Measurements from ENCODE around the gene ADK. TPM values are rescaled to one million over a fixed set of nuclear protein-coding genes. Genes with fewer than 3 reads are reported as not detected.

ADK gene
- total and polyA plus RNA-seq, 2 experiments from 2014 or later, result 39.9 to 53.0 TPM

- TF ChIP-seq, protein P1, sequence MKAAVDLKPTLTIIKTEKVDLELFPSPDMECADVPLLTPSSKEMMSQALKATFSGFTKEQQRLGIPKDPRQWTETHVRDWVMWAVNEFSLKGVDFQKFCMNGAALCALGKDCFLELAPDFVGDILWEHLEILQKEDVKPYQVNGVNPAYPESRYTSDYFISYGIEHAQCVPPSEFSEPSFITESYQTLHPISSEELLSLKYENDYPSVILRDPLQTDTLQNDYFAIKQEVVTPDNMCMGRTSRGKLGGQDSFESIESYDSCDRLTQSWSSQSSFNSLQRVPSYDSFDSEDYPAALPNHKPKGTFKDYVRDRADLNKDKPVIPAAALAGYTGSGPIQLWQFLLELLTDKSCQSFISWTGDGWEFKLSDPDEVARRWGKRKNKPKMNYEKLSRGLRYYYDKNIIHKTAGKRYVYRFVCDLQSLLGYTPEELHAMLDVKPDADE (IDR thresholded peaks at IDR 0.05), result no peak
- TF ChIP-seq NANOG (IDR thresholded peaks at IDR 0.05; ENCODE audit: borderline replicate concordance) (no peak), EZH2phosphoT487 (IDR thresholded peaks at IDR 0.05; ENCODE audit: unreplicated experiment) (no peak), POLR2AphosphoS5 (IDR thresholded peaks at IDR 0.05; ENCODE audit: low read depth) (no peak), CREB1 (CRISPR knock-in tag; IDR thresholded peaks at IDR 0.05; ENCODE audit: low read depth) (no peak)
These were observed 35.7 kb downstream of the ADK start (continued) for GRCh38 chr10:74186678-74187077.

GRCh38 chr10:74187237-74187636 is 36.2 kb downstream of the ADK start:
- Histone ChIP-seq H2AFZ (no peak overlapping the region), H3K79me2 (replicated peaks; ENCODE audit: insufficient read depth) (peaks cover 97% of the 10 kb centered on the region), H3F3A (replicated peaks; ENCODE audit: low read depth) (no peaks in the 10 kb centered on the region), H3K4me2 (no peak overlapping the region), H3K4me1 (ENCODE audit: insufficient read depth) (0 out of 2 replicates have a peak, but pooled peaks cover 4% of the 10 kb centered on the region), H3K27me3 (ENCODE audit: insufficient read depth) (no peaks in the 10 kb centered on the region), H3K9me2 (ENCODE audit: insufficient read depth) (no peaks in the 10 kb centered on the region), H3K4me3 (no peak overlapping the region), H3K36me3 (ENCODE audit: insufficient read depth) (no peaks in the 10 kb centered on the region), H4K20me1 (replicated peaks; ENCODE audit: insufficient read depth) (peaks cover 5% of the 10 kb centered on the region; the same call in 1 of the 2 replicates), H3K27ac (ENCODE audit: low read depth) (no peak overlapping the region)
- Mint-ChIP-seq H3K27me3 (ENCODE audit: insufficient read depth, low read depth, poor library complexity) (no peaks in the 10 kb centered on the region), H3K36me3 (ENCODE audit: low read depth) (0 out of 3 replicates have a peak, but pooled peaks cover 2% of the 10 kb centered on the region), H3K4me1 (peaks cover 17% of the 10 kb centered on the region), H3K9me3 (no peaks in the 10 kb centered on the region), H3K27ac (no peak overlapping the region), H3K4me3 (no peak overlapping the region)
- ATAC-seq (no peak), DNase-seq (ENCODE audit: low spot score) (no peak)
- TF ChIP-seq STAT1 (IDR thresholded peaks at IDR 0.05; ENCODE audit: unreplicated experiment), result no peak
- TF ChIP-seq, protein P2, sequence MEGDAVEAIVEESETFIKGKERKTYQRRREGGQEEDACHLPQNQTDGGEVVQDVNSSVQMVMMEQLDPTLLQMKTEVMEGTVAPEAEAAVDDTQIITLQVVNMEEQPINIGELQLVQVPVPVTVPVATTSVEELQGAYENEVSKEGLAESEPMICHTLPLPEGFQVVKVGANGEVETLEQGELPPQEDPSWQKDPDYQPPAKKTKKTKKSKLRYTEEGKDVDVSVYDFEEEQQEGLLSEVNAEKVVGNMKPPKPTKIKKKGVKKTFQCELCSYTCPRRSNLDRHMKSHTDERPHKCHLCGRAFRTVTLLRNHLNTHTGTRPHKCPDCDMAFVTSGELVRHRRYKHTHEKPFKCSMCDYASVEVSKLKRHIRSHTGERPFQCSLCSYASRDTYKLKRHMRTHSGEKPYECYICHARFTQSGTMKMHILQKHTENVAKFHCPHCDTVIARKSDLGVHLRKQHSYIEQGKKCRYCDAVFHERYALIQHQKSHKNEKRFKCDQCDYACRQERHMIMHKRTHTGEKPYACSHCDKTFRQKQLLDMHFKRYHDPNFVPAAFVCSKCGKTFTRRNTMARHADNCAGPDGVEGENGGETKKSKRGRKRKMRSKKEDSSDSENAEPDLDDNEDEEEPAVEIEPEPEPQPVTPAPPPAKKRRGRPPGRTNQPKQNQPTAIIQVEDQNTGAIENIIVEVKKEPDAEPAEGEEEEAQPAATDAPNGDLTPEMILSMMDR (conservative IDR thresholded peaks at IDR 0.05; ENCODE audit: low read depth in 2 of 2), result no peak
- no peak for TF ChIP-seq EZH2phosphoT487 (IDR thresholded peaks at IDR 0.05; ENCODE audit: unreplicated experiment)
- no peak for TF ChIP-seq POLR2AphosphoS5 (IDR thresholded peaks at IDR 0.05; ENCODE audit: low read depth)
- TF ChIP-seq ZNF114 (CRISPR knock-in tag; IDR thresholded peaks at IDR 0.05), result no peak
- TF ChIP-seq JUNB (IDR thresholded peaks at IDR 0.05; ENCODE audit: unreplicated experiment), result no peak
- TF ChIP-seq, protein P3, sequence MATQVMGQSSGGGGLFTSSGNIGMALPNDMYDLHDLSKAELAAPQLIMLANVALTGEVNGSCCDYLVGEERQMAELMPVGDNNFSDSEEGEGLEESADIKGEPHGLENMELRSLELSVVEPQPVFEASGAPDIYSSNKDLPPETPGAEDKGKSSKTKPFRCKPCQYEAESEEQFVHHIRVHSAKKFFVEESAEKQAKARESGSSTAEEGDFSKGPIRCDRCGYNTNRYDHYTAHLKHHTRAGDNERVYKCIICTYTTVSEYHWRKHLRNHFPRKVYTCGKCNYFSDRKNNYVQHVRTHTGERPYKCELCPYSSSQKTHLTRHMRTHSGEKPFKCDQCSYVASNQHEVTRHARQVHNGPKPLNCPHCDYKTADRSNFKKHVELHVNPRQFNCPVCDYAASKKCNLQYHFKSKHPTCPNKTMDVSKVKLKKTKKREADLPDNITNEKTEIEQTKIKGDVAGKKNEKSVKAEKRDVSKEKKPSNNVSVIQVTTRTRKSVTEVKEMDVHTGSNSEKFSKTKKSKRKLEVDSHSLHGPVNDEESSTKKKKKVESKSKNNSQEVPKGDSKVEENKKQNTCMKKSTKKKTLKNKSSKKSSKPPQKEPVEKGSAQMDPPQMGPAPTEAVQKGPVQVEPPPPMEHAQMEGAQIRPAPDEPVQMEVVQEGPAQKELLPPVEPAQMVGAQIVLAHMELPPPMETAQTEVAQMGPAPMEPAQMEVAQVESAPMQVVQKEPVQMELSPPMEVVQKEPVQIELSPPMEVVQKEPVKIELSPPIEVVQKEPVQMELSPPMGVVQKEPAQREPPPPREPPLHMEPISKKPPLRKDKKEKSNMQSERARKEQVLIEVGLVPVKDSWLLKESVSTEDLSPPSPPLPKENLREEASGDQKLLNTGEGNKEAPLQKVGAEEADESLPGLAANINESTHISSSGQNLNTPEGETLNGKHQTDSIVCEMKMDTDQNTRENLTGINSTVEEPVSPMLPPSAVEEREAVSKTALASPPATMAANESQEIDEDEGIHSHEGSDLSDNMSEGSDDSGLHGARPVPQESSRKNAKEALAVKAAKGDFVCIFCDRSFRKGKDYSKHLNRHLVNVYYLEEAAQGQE (IDR thresholded peaks at IDR 0.05; ENCODE audit: unreplicated experiment), result no peak
- TF ChIP-seq CREB1 (CRISPR knock-in tag; IDR thresholded peaks at IDR 0.05; ENCODE audit: low read depth), result no peak
- TF ChIP-seq, protein P4, sequence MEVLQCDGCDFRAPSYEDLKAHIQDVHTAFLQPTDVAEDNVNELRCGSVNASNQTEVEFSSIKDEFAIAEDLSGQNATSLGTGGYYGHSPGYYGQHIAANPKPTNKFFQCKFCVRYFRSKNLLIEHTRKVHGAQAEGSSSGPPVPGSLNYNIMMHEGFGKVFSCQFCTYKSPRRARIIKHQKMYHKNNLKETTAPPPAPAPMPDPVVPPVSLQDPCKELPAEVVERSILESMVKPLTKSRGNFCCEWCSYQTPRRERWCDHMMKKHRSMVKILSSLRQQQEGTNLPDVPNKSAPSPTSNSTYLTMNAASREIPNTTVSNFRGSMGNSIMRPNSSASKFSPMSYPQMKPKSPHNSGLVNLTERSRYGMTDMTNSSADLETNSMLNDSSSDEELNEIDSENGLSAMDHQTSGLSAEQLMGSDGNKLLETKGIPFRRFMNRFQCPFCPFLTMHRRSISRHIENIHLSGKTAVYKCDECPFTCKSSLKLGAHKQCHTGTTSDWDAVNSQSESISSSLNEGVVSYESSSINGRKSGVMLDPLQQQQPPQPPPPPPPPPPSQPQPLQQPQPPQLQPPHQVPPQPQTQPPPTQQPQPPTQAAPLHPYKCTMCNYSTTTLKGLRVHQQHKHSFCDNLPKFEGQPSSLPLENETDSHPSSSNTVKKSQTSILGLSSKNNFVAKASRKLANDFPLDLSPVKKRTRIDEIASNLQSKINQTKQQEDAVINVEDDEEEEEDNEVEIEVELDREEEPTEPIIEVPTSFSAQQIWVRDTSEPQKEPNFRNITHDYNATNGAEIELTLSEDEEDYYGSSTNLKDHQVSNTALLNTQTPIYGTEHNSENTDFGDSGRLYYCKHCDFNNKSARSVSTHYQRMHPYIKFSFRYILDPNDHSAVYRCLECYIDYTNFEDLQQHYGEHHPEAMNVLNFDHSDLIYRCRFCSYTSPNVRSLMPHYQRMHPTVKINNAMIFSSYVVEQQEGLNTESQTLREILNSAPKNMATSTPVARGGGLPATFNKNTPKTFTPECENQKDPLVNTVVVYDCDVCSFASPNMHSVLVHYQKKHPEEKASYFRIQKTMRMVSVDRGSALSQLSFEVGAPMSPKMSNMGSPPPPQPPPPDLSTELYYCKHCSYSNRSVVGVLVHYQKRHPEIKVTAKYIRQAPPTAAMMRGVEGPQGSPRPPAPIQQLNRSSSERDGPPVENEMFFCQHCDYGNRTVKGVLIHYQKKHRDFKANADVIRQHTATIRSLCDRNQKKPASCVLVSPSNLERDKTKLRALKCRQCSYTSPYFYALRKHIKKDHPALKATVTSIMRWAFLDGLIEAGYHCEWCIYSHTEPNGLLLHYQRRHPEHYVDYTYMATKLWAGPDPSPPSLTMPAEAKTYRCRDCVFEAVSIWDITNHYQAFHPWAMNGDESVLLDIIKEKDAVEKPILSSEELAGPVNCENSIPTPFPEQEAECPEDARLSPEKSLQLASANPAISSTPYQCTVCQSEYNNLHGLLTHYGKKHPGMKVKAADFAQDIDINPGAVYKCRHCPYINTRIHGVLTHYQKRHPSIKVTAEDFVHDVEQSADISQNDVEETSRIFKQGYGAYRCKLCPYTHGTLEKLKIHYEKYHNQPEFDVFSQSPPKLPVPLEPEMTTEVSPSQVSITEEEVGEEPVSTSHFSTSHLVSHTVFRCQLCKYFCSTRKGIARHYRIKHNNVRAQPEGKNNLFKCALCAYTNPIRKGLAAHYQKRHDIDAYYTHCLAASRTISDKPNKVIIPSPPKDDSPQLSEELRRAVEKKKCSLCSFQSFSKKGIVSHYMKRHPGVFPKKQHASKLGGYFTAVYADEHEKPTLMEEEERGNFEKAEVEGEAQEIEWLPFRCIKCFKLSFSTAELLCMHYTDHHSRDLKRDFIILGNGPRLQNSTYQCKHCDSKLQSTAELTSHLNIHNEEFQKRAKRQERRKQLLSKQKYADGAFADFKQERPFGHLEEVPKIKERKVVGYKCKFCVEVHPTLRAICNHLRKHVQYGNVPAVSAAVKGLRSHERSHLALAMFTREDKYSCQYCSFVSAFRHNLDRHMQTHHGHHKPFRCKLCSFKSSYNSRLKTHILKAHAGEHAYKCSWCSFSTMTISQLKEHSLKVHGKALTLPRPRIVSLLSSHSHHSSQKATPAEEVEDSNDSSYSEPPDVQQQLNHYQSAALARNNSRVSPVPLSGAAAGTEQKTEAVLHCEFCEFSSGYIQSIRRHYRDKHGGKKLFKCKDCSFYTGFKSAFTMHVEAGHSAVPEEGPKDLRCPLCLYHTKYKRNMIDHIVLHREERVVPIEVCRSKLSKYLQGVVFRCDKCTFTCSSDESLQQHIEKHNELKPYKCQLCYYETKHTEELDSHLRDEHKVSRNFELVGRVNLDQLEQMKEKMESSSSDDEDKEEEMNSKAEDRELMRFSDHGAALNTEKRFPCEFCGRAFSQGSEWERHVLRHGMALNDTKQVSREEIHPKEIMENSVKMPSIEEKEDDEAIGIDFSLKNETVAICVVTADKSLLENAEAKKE (CRISPR knock-in tag; IDR thresholded peaks at IDR 0.05), result no peak
- TF ChIP-seq, protein P1 (IDR thresholded peaks at IDR 0.05), result no peak
